MM.1S (cell line): ENCODE data around the gene TMEM117.
"Not testable (repeated sequence)": the region's sequence is repeated elsewhere in the genome, so short reads cannot be mapped to it uniquely, and the experiment has no call there.

Experiments used
- DNase-seq: peaks from one replicate; pipeline ENCODE4 v3.0.0-alpha.2; 2015
- H2AFZ ChIP-seq: fragments of 300-600 bp; sonication (generic); 2 replicates; pipeline ENCODE4 v1.6.0; 2016; ENCODE audit warnings: antibody characterized with exemption, low read length
- H3F3A ChIP-seq: fragments of 300-600 bp; sonication (generic); 2 replicates; pipeline ENCODE4 v1.6.1; 2016; ENCODE audit warnings: mild to moderate bottlenecking, antibody characterized with exemption, low read length, moderate library complexity, mixed read lengths; ENCODE audit not compliant: insufficient read depth
- H3K27ac ChIP-seq: fragments of 300-600 bp; sonication (generic); 2 replicates; pipeline ENCODE4 v1.5.1; 2016; ENCODE audit warnings: mild to moderate bottlenecking, low read length
- H3K27me3 ChIP-seq: fragments of 300-600 bp; sonication (generic); replicated peaks from 2 replicates; pipeline ENCODE4 v1.6.0; 2016; ENCODE audit warnings: low read length; ENCODE audit not compliant: insufficient read depth
- H3K36me3 ChIP-seq: fragments of 300-600 bp; sonication (generic); replicated peaks from 2 replicates; pipeline ENCODE4 v1.6.1; 2016; ENCODE audit warnings: mild to moderate bottlenecking, low read length, mixed read lengths; ENCODE audit not compliant: insufficient read depth
- H3K4me1 ChIP-seq: fragments of 300-600 bp; sonication (generic); 2 replicates; pipeline ENCODE4 v1.6.1; 2016; ENCODE audit warnings: low read length, mixed read lengths
- H3K4me2 ChIP-seq: fragments of 300-600 bp; sonication (generic); 2 replicates; pipeline ENCODE4 v1.6.0; 2016; ENCODE audit warnings: low read depth, low read length
- H3K4me3 ChIP-seq: fragments of 300-600 bp; sonication (generic); 2 replicates; pipeline ENCODE4 v1.5.1; 2016; ENCODE audit warnings: low read length, mixed read lengths
- H3K79me2 ChIP-seq: fragments of 300-600 bp; sonication (generic); 2 replicates; pipeline ENCODE4 v1.6.1; 2016; ENCODE audit warnings: mixed run types, low read length, mixed read lengths
- H3K9ac ChIP-seq: fragments of 300-600 bp; sonication (generic); 2 replicates; pipeline ENCODE4 v1.6.1; 2016; ENCODE audit warnings: low read length, mixed read lengths
- H3K9me2 ChIP-seq: fragments of 300-600 bp; sonication (generic); replicated peaks from 2 replicates; pipeline ENCODE4 v1.6.1; 2016; ENCODE audit warnings: mild to moderate bottlenecking, low read length, mixed read lengths; ENCODE audit not compliant: insufficient read depth
- H3K9me3 ChIP-seq: fragments of 300-600 bp; sonication (generic); replicated peaks from 2 replicates; pipeline ENCODE4 v1.6.1; 2016; ENCODE audit warnings: mild to moderate bottlenecking, low read length, mixed read lengths; ENCODE audit not compliant: insufficient read depth
- H4K20me1 ChIP-seq: fragments of 300-600 bp; sonication (generic); 2 replicates; pipeline ENCODE4 v1.6.1; 2016; ENCODE audit warnings: mild to moderate bottlenecking, low read length, moderate library complexity, mixed read lengths; ENCODE audit not compliant: insufficient read depth
- CTCF ChIP-seq: fragments of 300-600 bp; sonication (generic); IDR thresholded peaks from 2 replicates; pipeline ENCODE4 v1.5.1; 2016; ENCODE audit warnings: antibody characterized with exemption, low read length, mixed read lengths
- EZH2 ChIP-seq: fragments of 300-600 bp; sonication (generic); optimal IDR thresholded peaks from 2 replicates; pipeline ENCODE3; 2017; ENCODE audit warnings: low read depth, mild to moderate bottlenecking, antibody characterized with exemption, low read length, mixed read lengths
- EZH2phosphoT487 ChIP-seq: fragments of 300-600 bp; sonication (generic); IDR thresholded peaks from 2 replicates; pipeline ENCODE4 v1.6.1; 2018; ENCODE audit warnings: antibody characterized with exemption, low read length

Gene TMEM117

GRCh38 chr12:43861840-43862150, 25.9 kb downstream of the TMEM117 start:
- Histone ChIP-seq H3K36me3 (no peaks in the 10 kb centered on the region), H3K4me3 (no peak overlapping the region), H3K9me3 (no peaks in the 10 kb centered on the region), H3K4me2 (no peak overlapping the region), H3K4me1 (no peaks in the 10 kb centered on the region), H3K27me3 (no peaks in the 10 kb centered on the region), H3K27ac (no peak overlapping the region), H4K20me1 (no peaks in the 10 kb centered on the region), H3K9me2 (no peaks in the 10 kb centered on the region), H3K79me2 (no peaks in the 10 kb centered on the region), H3K9ac (no peak overlapping the region), H2AFZ (no peak overlapping the region), H3F3A (no peaks in the 10 kb centered on the region)
- DNase-seq, result no peak
- TF ChIP-seq CTCF (no peak), EZH2phosphoT487 (no peak), EZH2 (no peak)

- H3K4me1 ChIP-seq, result no peaks in the 10 kb centered on the region
- DNase-seq, result no peak
- H2AFZ ChIP-seq, result no peak overlapping the region
- no peaks in the 10 kb centered on the region for H3K79me2 ChIP-seq
- H3K9me3 ChIP-seq, result no peaks in the 10 kb centered on the region
- H3K36me3 ChIP-seq, result no peaks in the 10 kb centered on the region
- no peak overlapping the region for H3K27ac ChIP-seq
- no peaks in the 10 kb centered on the region for H4K20me1 ChIP-seq
- no peaks in the 10 kb centered on the region for H3K9me2 ChIP-seq
- no peak for TF ChIP-seq EZH2phosphoT487
- TF ChIP-seq CTCF, result no peak
- no peak for TF ChIP-seq EZH2
- H3K4me3 ChIP-seq, result no peak overlapping the region
- no peak overlapping the region for H3K4me2 ChIP-seq
- H3F3A ChIP-seq, result no peaks in the 10 kb centered on the region
- H3K27me3 ChIP-seq, result no peaks in the 10 kb centered on the region
- no peak overlapping the region for H3K9ac ChIP-seq
Observed at GRCh38 chr12:43863770-43864366, 28.0 kb downstream of the TMEM117 start.

- not testable (repeated sequence) for H3K4me3 ChIP-seq, H3K36me3 ChIP-seq, H3K4me1 ChIP-seq, DNase-seq, H3K9me2 ChIP-seq, H3K27me3 ChIP-seq, H2AFZ ChIP-seq, H3F3A ChIP-seq, H3K27ac ChIP-seq, H3K9me3 ChIP-seq, H3K79me2 ChIP-seq, H3K4me2 ChIP-seq, H4K20me1 ChIP-seq, H3K9ac ChIP-seq
Observed at GRCh38 chr12:43864557-43864956, 28.7 kb downstream of the TMEM117 start.

- Histone ChIP-seq H4K20me1 (no peaks in the 10 kb centered on the region), H3K27me3 (no peaks in the 10 kb centered on the region), H3K79me2 (no peaks in the 10 kb centered on the region), H3K27ac (no peak overlapping the region), H3F3A (no peaks in the 10 kb centered on the region), H3K9me3 (no peaks in the 10 kb centered on the region), H3K4me2 (no peak overlapping the region), H3K9ac (no peak overlapping the region), H3K36me3 (no peaks in the 10 kb centered on the region), H3K9me2 (no peaks in the 10 kb centered on the region), H3K4me1 (no peaks in the 10 kb centered on the region), H3K4me3 (no peak overlapping the region), H2AFZ (no peak overlapping the region)
- TF ChIP-seq CTCF, result no peak
- no peak for TF ChIP-seq EZH2phosphoT487
- TF ChIP-seq EZH2, result no peak
- DNase-seq, result no peak
Observed at GRCh38 chr12:43869184-43869583, 33.3 kb downstream of the TMEM117 start.

GRCh38 chr12:43869765-43870164, 33.9 kb downstream of the TMEM117 start:
- H3K9me3 ChIP-seq, H2AFZ ChIP-seq, H4K20me1 ChIP-seq, H3K79me2 ChIP-seq, DNase-seq, H3K27me3 ChIP-seq, H3F3A ChIP-seq, H3K27ac ChIP-seq, H3K4me2 ChIP-seq, H3K4me3 ChIP-seq, H3K9me2 ChIP-seq, H3K9ac ChIP-seq, H3K4me1 ChIP-seq, H3K36me3 ChIP-seq: not testable (repeated sequence)

- not testable (repeated sequence) for H3K9me3 ChIP-seq, DNase-seq, H3K9ac ChIP-seq, H3K4me2 ChIP-seq, H3K9me2 ChIP-seq, H3K36me3 ChIP-seq, H3F3A ChIP-seq, H3K79me2 ChIP-seq, H3K27me3 ChIP-seq, H2AFZ ChIP-seq, H3K4me1 ChIP-seq, H3K27ac ChIP-seq, H3K4me3 ChIP-seq, H4K20me1 ChIP-seq
Observed at GRCh38 chr12:43871258-43871657, 35.4 kb downstream of the TMEM117 start.
